ENCODE results near the gene MID1.
A peak's percentile ranks its signal among the peaks of the same experiment; 100 is the strongest.

The MID1 gene

GRCh38 chrX:10653302-10653701 is 32.9 kb upstream of the MID1 start:
- DNase-seq (ENCODE audit: extremely low read depth, low read depth) = no peak
- no peak for TF ChIP-seq CTCF (IDR thresholded peaks at IDR 0.05; ENCODE audit: low read depth, low read length)

- DNase-seq (ENCODE audit: extremely low read depth, low read depth) = no peak
- TF ChIP-seq CTCF (IDR thresholded peaks at IDR 0.05; ENCODE audit: low read depth, low read length) = no peak
These were observed 28.9 kb upstream of the MID1 start for GRCh38 chrX:10649265-10649664.

GRCh38 chrX:10648614-10649013 is 28.2 kb upstream of the MID1 start:
- no peak for TF ChIP-seq CTCF (IDR thresholded peaks at IDR 0.05; ENCODE audit: low read depth, low read length)
- peak; percentile 41 for DNase-seq (ENCODE audit: extremely low read depth, low read depth)

- DNase-seq (ENCODE audit: extremely low read depth, low read depth) = no peak
- no peak for TF ChIP-seq CTCF (IDR thresholded peaks at IDR 0.05; ENCODE audit: low read depth, low read length)
These were observed 16.5 kb upstream of the MID1 start for GRCh38 chrX:10636851-10637250.

GRCh38 chrX:10636337-10636736 is 16.0 kb upstream of the MID1 start:
- DNase-seq (ENCODE audit: extremely low read depth, low read depth) = no peak

GRCh38 chrX:10634392-10635161 is 14.2 kb upstream of the MID1 start:
- no peak for TF ChIP-seq CTCF (IDR thresholded peaks at IDR 0.05; ENCODE audit: low read depth, low read length)
- DNase-seq (ENCODE audit: extremely low read depth, low read depth) = no peak

More at GRCh38 chrX:10636337-10636736, 16.0 kb upstream of the MID1 start:
- TF ChIP-seq CTCF (IDR thresholded peaks at IDR 0.05; ENCODE audit: low read depth, low read length) = peak; percentile 65

- no peak for TF ChIP-seq CTCF (IDR thresholded peaks at IDR 0.05; ENCODE audit: low read depth, low read length)
- peak; percentile 51 for DNase-seq (ENCODE audit: extremely low read depth, low read depth)
These were observed 13.3 kb upstream of the MID1 start for GRCh38 chrX:10633722-10634121.

Measured in AG09319 (cell line).